NCI-H2107 (cell line): Measurements from ENCODE around the gene FAM20C.

Source experiments
- DNase-seq: peaks from one replicate; lab custom pipeline; 2025; lab: John Stamatoyannopoulos, UW

FAM20C gene

GRCh38 chr7:159370-160270, 32.8 kb upstream of the FAM20C start:
- no peak for DNase-seq

GRCh38 chr7:160958-161725, 31.2 kb upstream of the FAM20C start:
- no peak for DNase-seq

- DNase-seq = no peak
Measured at GRCh38 chr7:162632-163297, 29.6 kb upstream of the FAM20C start.

GRCh38 chr7:163298-163695, 29.1 kb upstream of the FAM20C start:
- no peak for DNase-seq

- DNase-seq = no peak
Measured at GRCh38 chr7:163971-164881, 28.1 kb upstream of the FAM20C start.

- DNase-seq = no peak
Measured at GRCh38 chr7:164882-165660, 27.3 kb upstream of the FAM20C start.

- DNase-seq = no peak
Measured at GRCh38 chr7:165661-166337, 26.6 kb upstream of the FAM20C start.

GRCh38 chr7:166338-167060, 25.9 kb upstream of the FAM20C start:
- DNase-seq = no peak

- no peak for DNase-seq
Measured at GRCh38 chr7:167090-167855, 25.1 kb upstream of the FAM20C start.

- no peak for DNase-seq
Measured at GRCh38 chr7:167976-168791, 24.2 kb upstream of the FAM20C start.

GRCh38 chr7:169276-170172, 22.8 kb upstream of the FAM20C start:
- no peak for DNase-seq

- no peak for DNase-seq
Measured at GRCh38 chr7:170551-171363, 21.6 kb upstream of the FAM20C start.

GRCh38 chr7:171364-171904, 20.9 kb upstream of the FAM20C start:
- no peak for DNase-seq

GRCh38 chr7:171912-172515, 20.4 kb upstream of the FAM20C start:
- no peak for DNase-seq

- DNase-seq = no peak
Measured at GRCh38 chr7:173209-173918, 19.0 kb upstream of the FAM20C start.
